OCI-LY1 (cell line): ENCODE data around the gene UQCRHL.
"Not testable (repeated sequence)": the region's sequence is repeated elsewhere in the genome, so short reads cannot be mapped to it uniquely, and the experiment has no call there.

Experiments
- H2AFZ ChIP-seq: fragments of 200-600 bp; sonication (generic), shearing (Covaris generic); 2 replicates; pipeline ENCODE4 v1.6.0; 2014; ENCODE audit warnings: antibody characterized with exemption, mild to moderate bottlenecking, low read length
- H3F3A ChIP-seq: fragments of 200-600 bp; sonication (generic), shearing (Covaris generic); 2 replicates; pipeline ENCODE4 v1.6.0; 2014; ENCODE audit warnings: mild to moderate bottlenecking, antibody characterized with exemption, low read length, moderate library complexity; ENCODE audit not compliant: insufficient read depth
- H3K27ac ChIP-seq: fragments of 200-600 bp; sonication (generic); 2 replicates; pipeline ENCODE4 v1.5.1; 2014; ENCODE audit warnings: low read length, mixed run types, mild to moderate bottlenecking, low read depth; ENCODE audit not compliant: poor library complexity, severe bottlenecking
- H3K27me3 ChIP-seq: fragments of 200-600 bp; sonication (generic); 2 replicates; pipeline ENCODE4 v1.6.0; 2014; ENCODE audit warnings: antibody characterized with exemption, mild to moderate bottlenecking, low read length, moderate library complexity; ENCODE audit not compliant: insufficient read depth
- H3K36me3 ChIP-seq: fragments of 200-600 bp; sonication (generic); 2 replicates; pipeline ENCODE4 v1.6.1; 2014; ENCODE audit warnings: mild to moderate bottlenecking, antibody characterized with exemption, low read length, moderate library complexity, mixed read lengths; ENCODE audit not compliant: insufficient read depth
- H3K4me1 ChIP-seq: fragments of 200-600 bp; sonication (generic); 2 replicates; pipeline ENCODE4 v1.5.1; 2014; ENCODE audit warnings: mild to moderate bottlenecking, low read length, moderate library complexity; ENCODE audit not compliant: insufficient read depth, severe bottlenecking
- H3K4me2 ChIP-seq: fragments of 200-600 bp; sonication (generic), shearing (Covaris generic); 2 replicates; pipeline ENCODE4 v1.6.1; 2014; ENCODE audit warnings: low read length
- H3K4me3 ChIP-seq: fragments of 200-600 bp; sonication (generic); 2 replicates; pipeline ENCODE4 v1.5.1; 2014; ENCODE audit warnings: low read length, low read depth, mild to moderate bottlenecking, mixed read lengths; ENCODE audit not compliant: poor library complexity, severe bottlenecking
- H3K79me2 ChIP-seq: fragments of 200-600 bp; shearing (Covaris generic); 2 replicates; pipeline ENCODE4 v1.6.1; 2016; ENCODE audit warnings: mixed run types, low read length, mixed read lengths; ENCODE audit not compliant: insufficient read depth
- H3K9ac ChIP-seq: fragments of 200-600 bp; sonication (generic), shearing (Covaris generic); 2 replicates; pipeline ENCODE4 v1.6.1; 2014; ENCODE audit warnings: mild to moderate bottlenecking, low read length, mixed read lengths
- H3K9me2 ChIP-seq: fragments of 200-600 bp; sonication (generic), shearing (Covaris generic); 2 replicates; pipeline ENCODE4 v1.6.1; 2014; ENCODE audit warnings: low read depth, mild to moderate bottlenecking, low read length, mixed read lengths
- H3K9me3 ChIP-seq: fragments of 200-600 bp; shearing (Covaris generic); 2 replicates; pipeline ENCODE4 v1.6.1; 2014; ENCODE audit warnings: low read length, mixed read lengths
- H4K20me1 ChIP-seq: fragments of 200-600 bp; sonication (generic), shearing (Covaris generic); 2 replicates; pipeline ENCODE4 v1.6.0; 2016; ENCODE audit warnings: mild to moderate bottlenecking, low read length; ENCODE audit not compliant: insufficient read depth
- CTCF ChIP-seq: fragments of 200-600 bp; sonication (generic), shearing (Covaris generic); IDR thresholded peaks from 2 replicates; pipeline ENCODE4 v1.5.1; 2017; ENCODE audit warnings: mild to moderate bottlenecking, antibody characterized with exemption, low read length, moderate library complexity, mixed read lengths
- EZH2 ChIP-seq: fragments of 200-600 bp; sonication (generic), shearing (Covaris generic); IDR thresholded peaks from 2 replicates; pipeline ENCODE4 v1.8.0; 2017; ENCODE audit warnings: borderline replicate concordance, mixed run types, mild to moderate bottlenecking, antibody characterized with exemption, low read length, moderate library complexity, mixed read lengths

Gene UQCRHL

GRCh38 chr1:15807549-15807948 lies at the start of gene UQCRHL:
UQCRHL (minus strand) TSS chr1:15807649; CDS start chr1:15807649, 0 bp downstream.
- not testable (repeated sequence) for H3K4me1 ChIP-seq, H3K4me3 ChIP-seq, H3K27ac ChIP-seq

GRCh38 chr1:15856888-15857287 lies 49.4 kb upstream of the UQCRHL start:
- TF ChIP-seq CTCF (no peak), EZH2 (no peak)
- Histone ChIP-seq H3F3A (no peaks in the 10 kb centered on the region), H3K4me2 (no peak overlapping the region), H3K4me3 (no peak overlapping the region), H4K20me1 (no peaks in the 10 kb centered on the region), H3K27ac (no peak overlapping the region), H3K9ac (no peak overlapping the region), H3K79me2 (peaks cover 96% of the 10 kb centered on the region), H3K9me3 (no peaks in the 10 kb centered on the region), H3K27me3 (no peaks in the 10 kb centered on the region), H3K4me1 (peaks cover 15% of the 10 kb centered on the region), H2AFZ (no peak overlapping the region), H3K9me2 (no peaks in the 10 kb centered on the region), H3K36me3 (peaks cover 3% of the 10 kb centered on the region)

More at GRCh38 chr1:15807549-15807948, at the start of gene UQCRHL:
- H3K79me2 ChIP-seq, H4K20me1 ChIP-seq, H3K36me3 ChIP-seq, H3K4me2 ChIP-seq, H3K9me3 ChIP-seq, H3K9me2 ChIP-seq, H3K9ac ChIP-seq, H3K27me3 ChIP-seq, H3F3A ChIP-seq, H2AFZ ChIP-seq: not testable (repeated sequence)

GRCh38 chr1:15852828-15853302 lies 45.4 kb upstream of the UQCRHL start:
- Histone ChIP-seq H3K27me3 (no peaks in the 10 kb centered on the region), H3K9ac (no peak overlapping the region), H3K4me2 (no peak overlapping the region), H3K27ac (no peak overlapping the region), H3K4me1 (peaks cover 31% of the 10 kb centered on the region), H3K36me3 (peaks cover 8% of the 10 kb centered on the region; the same call in 1 of the 2 replicates), H3K4me3 (no peak overlapping the region), H3F3A (no peaks in the 10 kb centered on the region), H3K9me2 (no peaks in the 10 kb centered on the region), H3K79me2 (peaks cover 93% of the 10 kb centered on the region), H4K20me1 (no peaks in the 10 kb centered on the region), H3K9me3 (no peaks in the 10 kb centered on the region), H2AFZ (no peak overlapping the region)
- no peak for TF ChIP-seq EZH2
- no peak for TF ChIP-seq CTCF

GRCh38 chr1:15852036-15852827 lies 44.8 kb upstream of the UQCRHL start:
- H3K4me1 ChIP-seq = peaks cover 32% of the 10 kb centered on the region
- no peaks in the 10 kb centered on the region for H3F3A ChIP-seq
- H3K9ac ChIP-seq = no peak overlapping the region

More at GRCh38 chr1:15852036-15852827, 44.8 kb upstream of the UQCRHL start:
- H3K4me2 ChIP-seq = peak overlapping the region; percentile 78
- no peaks in the 10 kb centered on the region for H3K27me3 ChIP-seq
- no peaks in the 10 kb centered on the region for H3K9me3 ChIP-seq
- peak overlapping the region; percentile 51 for H3K27ac ChIP-seq
- no peaks in the 10 kb centered on the region for H3K9me2 ChIP-seq
- no peak overlapping the region for H2AFZ ChIP-seq
- H3K36me3 ChIP-seq = peaks cover 8% of the 10 kb centered on the region; the same call in 1 of the 2 replicates
- TF ChIP-seq CTCF = no peak
- no peak for TF ChIP-seq EZH2
- no peaks in the 10 kb centered on the region for H4K20me1 ChIP-seq
- H3K79me2 ChIP-seq = peaks cover 89% of the 10 kb centered on the region
- H3K4me3 ChIP-seq = peak overlapping the region; percentile 90
